ENCODE results near the gene RASSF10. TPM values are rescaled to one million over a fixed set of nuclear protein-coding genes. Genes with fewer than 3 reads are reported as not detected.

The RASSF10 gene
- total RNA-seq, 1 experiment from 2014 or later, result not detected

DNA sequence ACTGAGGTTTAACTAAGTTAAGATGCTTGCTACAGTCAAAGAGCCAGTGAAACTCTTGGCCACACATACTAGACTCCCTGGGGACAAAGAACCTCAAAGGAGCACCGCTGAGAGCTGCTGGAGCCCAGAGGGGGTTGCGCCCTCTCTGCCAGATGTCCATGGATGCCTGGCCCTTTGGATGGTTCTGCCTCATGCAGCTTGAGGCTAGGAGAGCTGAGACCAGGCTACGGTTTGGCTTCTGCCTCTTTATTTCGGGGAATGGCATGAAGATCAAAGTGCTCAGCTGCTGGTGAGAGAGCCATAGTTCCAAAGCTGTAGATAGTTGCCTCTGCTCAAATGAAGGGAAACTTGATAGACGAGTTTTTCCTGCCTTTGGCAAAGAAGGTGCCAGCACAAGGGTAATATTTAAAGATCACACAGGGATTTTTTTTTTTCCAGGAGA is 43.0 kb downstream of the RASSF10 start:
- intact Hi-C loops (cut with micrococcal nuclease), result no loop called here
- ChIA-PET CTCF (interaction anchor here (1.1 kb wide), 1 partner anchor 9 kb away, joined by 4 read pairs; no protein-coding TSS in a partner anchor), POLR2A (no interaction called here)
- H3K4me3 Mint-ChIP-seq (ENCODE audit: unreplicated experiment), result no peak overlapping the region
- no peaks in the 10 kb centered on the region for H3K36me3 Mint-ChIP-seq (ENCODE audit: insufficient read depth, unreplicated experiment)
- no peak overlapping the region for H3K27ac Mint-ChIP-seq (ENCODE audit: low read depth, unreplicated experiment)
- BruUV-seq (replicated peaks), result no TSS peak
- DNase-seq (ENCODE audit: unreplicated experiment), result no peak
- H3K27me3 Mint-ChIP-seq (ENCODE audit: insufficient read depth, unreplicated experiment), result no peaks in the 10 kb centered on the region
- no peaks in the 10 kb centered on the region for H3K9me3 Mint-ChIP-seq (ENCODE audit: unreplicated experiment)
- TF ChIP-seq, protein P1, sequence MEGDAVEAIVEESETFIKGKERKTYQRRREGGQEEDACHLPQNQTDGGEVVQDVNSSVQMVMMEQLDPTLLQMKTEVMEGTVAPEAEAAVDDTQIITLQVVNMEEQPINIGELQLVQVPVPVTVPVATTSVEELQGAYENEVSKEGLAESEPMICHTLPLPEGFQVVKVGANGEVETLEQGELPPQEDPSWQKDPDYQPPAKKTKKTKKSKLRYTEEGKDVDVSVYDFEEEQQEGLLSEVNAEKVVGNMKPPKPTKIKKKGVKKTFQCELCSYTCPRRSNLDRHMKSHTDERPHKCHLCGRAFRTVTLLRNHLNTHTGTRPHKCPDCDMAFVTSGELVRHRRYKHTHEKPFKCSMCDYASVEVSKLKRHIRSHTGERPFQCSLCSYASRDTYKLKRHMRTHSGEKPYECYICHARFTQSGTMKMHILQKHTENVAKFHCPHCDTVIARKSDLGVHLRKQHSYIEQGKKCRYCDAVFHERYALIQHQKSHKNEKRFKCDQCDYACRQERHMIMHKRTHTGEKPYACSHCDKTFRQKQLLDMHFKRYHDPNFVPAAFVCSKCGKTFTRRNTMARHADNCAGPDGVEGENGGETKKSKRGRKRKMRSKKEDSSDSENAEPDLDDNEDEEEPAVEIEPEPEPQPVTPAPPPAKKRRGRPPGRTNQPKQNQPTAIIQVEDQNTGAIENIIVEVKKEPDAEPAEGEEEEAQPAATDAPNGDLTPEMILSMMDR (IDR thresholded peaks at IDR 0.05; ENCODE audit: unreplicated experiment), result no peak
- H3K4me1 Mint-ChIP-seq (ENCODE audit: insufficient read depth, unreplicated experiment), result peaks cover 35% of the 10 kb centered on the region

DNA sequence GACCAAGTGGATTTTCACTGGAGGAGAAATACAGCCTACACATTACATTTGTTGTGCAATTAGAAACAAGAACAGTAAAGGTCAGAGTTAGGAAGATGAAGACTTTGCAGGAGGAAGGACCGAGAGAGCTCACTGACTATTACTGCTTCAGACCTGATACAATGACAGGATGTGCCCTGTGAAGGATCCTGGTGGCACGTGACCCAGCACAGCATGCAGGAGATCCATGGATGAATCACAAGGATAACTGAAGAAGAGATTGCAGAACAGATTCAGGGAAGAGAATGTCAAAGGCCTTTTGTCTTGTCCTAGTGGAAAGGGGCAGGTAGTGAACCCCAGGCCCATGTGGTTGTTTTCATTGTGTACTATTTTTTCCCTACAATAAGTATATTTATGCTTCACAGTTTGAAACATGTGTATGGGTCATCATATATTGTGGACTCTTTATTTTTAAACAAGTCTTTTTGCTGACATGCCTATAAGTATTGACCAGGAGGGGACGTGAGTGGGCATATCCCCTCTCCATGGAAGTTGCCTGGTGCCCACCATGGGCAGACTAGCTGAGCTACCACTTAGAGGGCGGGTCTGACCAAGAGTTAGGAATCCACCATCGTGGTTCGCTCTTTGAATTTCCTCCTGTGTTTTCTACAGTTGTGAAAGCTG is 44.3 kb downstream of the RASSF10 start:
- intact Hi-C loops (cut with micrococcal nuclease), result no loop called here
- DNase-seq (ENCODE audit: unreplicated experiment), result peak; percentile 61
- peaks cover 35% of the 10 kb centered on the region for H3K4me1 Mint-ChIP-seq (ENCODE audit: insufficient read depth, unreplicated experiment)
- no peak overlapping the region for H3K4me3 Mint-ChIP-seq (ENCODE audit: unreplicated experiment)
- H3K9me3 Mint-ChIP-seq (ENCODE audit: unreplicated experiment), result no peaks in the 10 kb centered on the region
- no peak overlapping the region for H3K27ac Mint-ChIP-seq (ENCODE audit: low read depth, unreplicated experiment)
- CTCF ChIA-PET, result interaction anchor here (0.6 kb wide), 2 partner anchors 99 to 156 kb away, joined by 3 read pairs; no protein-coding TSS in a partner anchor
- TF ChIP-seq, protein P1 (IDR thresholded peaks at IDR 0.05; ENCODE audit: unreplicated experiment), result no peak
- POLR2A ChIA-PET, result no interaction called here
- no TSS peak for BruUV-seq (replicated peaks)
- no peaks in the 10 kb centered on the region for H3K36me3 Mint-ChIP-seq (ENCODE audit: insufficient read depth, unreplicated experiment)
- no peaks in the 10 kb centered on the region for H3K27me3 Mint-ChIP-seq (ENCODE audit: insufficient read depth, unreplicated experiment)

DNA sequence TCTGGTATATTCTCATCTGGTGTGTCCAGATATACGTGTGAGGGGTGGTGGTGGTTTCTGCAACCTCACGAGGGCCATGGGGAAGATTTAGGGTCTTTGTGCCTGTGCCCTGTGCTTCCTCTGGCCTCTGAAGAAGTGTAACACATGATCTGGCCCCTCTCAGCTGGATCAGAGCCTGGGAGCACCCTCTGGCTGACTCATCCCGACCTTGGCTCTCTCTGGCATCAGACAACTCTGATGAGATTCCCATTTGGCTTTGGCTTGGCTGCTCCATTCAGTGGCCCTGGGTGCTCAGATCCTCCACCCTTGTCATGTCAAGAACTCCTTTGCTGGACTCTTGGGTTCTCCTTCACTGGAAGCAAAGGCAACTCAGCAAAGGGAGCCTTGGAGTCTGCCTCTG is 45.2 kb downstream of the RASSF10 start:
- intact Hi-C loops (cut with micrococcal nuclease), result no loop called here
- TF ChIP-seq, protein P1 (IDR thresholded peaks at IDR 0.05; ENCODE audit: unreplicated experiment), result no peak
- Mint-ChIP-seq H3K36me3 (ENCODE audit: insufficient read depth, unreplicated experiment) (no peaks in the 10 kb centered on the region), H3K4me3 (ENCODE audit: unreplicated experiment) (no peak overlapping the region), H3K27ac (ENCODE audit: low read depth, unreplicated experiment) (no peak overlapping the region), H3K4me1 (ENCODE audit: insufficient read depth, unreplicated experiment) (peaks cover 35% of the 10 kb centered on the region), H3K27me3 (ENCODE audit: insufficient read depth, unreplicated experiment) (no peaks in the 10 kb centered on the region), H3K9me3 (ENCODE audit: unreplicated experiment) (no peaks in the 10 kb centered on the region)
- no TSS peak for BruUV-seq (replicated peaks)
- POLR2A ChIA-PET, result interaction anchor here (0.9 kb wide), 1 partner anchor 114 kb away, joined by 3 read pairs; no protein-coding TSS in a partner anchor
- peak; percentile 61 for DNase-seq (ENCODE audit: unreplicated experiment)
- CTCF ChIA-PET, result interaction anchor here (0.6 kb wide), 1 partner anchor 155 kb away, joined by 3 read pairs; no protein-coding TSS in a partner anchor

DNA sequence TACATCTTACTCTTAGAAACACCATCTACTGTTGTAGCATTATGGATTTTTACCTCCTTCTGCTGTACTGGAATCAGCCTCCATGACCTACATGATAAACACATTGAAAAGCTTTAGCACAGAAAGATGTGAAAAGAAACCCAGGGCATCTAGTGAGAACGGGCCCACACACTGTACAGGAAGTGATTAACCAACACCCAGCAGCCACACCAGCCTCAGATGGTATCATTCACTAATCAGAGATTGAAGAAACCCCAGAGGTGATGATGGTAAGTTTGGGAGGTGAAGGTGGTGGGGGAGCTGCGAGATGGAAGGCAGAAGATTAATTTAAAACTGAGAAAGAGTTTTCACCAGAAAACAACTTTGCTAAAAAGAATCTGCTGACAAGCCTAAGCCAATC is 46.1 kb downstream of the RASSF10 start:
- Mint-ChIP-seq H3K4me1 (ENCODE audit: insufficient read depth, unreplicated experiment) (peaks cover 35% of the 10 kb centered on the region), H3K4me3 (ENCODE audit: unreplicated experiment) (no peak overlapping the region), H3K36me3 (ENCODE audit: insufficient read depth, unreplicated experiment) (no peaks in the 10 kb centered on the region), H3K27ac (ENCODE audit: low read depth, unreplicated experiment) (no peak overlapping the region), H3K27me3 (ENCODE audit: insufficient read depth, unreplicated experiment) (no peaks in the 10 kb centered on the region), H3K9me3 (ENCODE audit: unreplicated experiment) (no peaks in the 10 kb centered on the region)
- ChIA-PET POLR2A (no interaction called here), CTCF (interaction anchor here (1.0 to 1.1 kb wide), 3 partner anchors 9 to 724 kb away, joined by 3 read pairs; no protein-coding TSS in a partner anchor)
- DNase-seq (ENCODE audit: unreplicated experiment), result no peak
- intact Hi-C loops (cut with micrococcal nuclease), result no loop called here
- TF ChIP-seq, protein P1 (IDR thresholded peaks at IDR 0.05; ENCODE audit: unreplicated experiment), result no peak
- no TSS peak for BruUV-seq (replicated peaks)

Measured in MCF 10A (cell line).